ENCODE data around the gene SND1.

DNA sequence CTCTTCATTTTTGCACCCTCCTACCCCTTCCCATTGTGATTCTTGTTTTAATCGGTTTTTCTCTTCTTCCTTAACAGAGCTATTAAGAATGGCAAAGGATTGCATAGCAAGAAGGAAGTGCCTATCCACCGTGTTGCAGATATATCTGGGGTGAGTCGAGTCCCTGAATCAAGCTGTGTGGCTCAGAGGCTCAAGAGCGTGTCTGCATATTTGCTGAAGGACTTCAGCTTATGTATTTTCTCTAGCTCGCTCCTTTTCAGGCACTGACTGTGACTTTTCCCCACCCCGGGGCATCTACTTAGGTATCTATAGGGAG is 252.6 kb downstream of the SND1 start:
- TF ChIP-seq, protein P1, sequence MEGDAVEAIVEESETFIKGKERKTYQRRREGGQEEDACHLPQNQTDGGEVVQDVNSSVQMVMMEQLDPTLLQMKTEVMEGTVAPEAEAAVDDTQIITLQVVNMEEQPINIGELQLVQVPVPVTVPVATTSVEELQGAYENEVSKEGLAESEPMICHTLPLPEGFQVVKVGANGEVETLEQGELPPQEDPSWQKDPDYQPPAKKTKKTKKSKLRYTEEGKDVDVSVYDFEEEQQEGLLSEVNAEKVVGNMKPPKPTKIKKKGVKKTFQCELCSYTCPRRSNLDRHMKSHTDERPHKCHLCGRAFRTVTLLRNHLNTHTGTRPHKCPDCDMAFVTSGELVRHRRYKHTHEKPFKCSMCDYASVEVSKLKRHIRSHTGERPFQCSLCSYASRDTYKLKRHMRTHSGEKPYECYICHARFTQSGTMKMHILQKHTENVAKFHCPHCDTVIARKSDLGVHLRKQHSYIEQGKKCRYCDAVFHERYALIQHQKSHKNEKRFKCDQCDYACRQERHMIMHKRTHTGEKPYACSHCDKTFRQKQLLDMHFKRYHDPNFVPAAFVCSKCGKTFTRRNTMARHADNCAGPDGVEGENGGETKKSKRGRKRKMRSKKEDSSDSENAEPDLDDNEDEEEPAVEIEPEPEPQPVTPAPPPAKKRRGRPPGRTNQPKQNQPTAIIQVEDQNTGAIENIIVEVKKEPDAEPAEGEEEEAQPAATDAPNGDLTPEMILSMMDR (IDR thresholded peaks at IDR 0.05; ENCODE audit: insufficient read depth, low read length), result no peak
- TF ChIP-seq, protein P2, sequence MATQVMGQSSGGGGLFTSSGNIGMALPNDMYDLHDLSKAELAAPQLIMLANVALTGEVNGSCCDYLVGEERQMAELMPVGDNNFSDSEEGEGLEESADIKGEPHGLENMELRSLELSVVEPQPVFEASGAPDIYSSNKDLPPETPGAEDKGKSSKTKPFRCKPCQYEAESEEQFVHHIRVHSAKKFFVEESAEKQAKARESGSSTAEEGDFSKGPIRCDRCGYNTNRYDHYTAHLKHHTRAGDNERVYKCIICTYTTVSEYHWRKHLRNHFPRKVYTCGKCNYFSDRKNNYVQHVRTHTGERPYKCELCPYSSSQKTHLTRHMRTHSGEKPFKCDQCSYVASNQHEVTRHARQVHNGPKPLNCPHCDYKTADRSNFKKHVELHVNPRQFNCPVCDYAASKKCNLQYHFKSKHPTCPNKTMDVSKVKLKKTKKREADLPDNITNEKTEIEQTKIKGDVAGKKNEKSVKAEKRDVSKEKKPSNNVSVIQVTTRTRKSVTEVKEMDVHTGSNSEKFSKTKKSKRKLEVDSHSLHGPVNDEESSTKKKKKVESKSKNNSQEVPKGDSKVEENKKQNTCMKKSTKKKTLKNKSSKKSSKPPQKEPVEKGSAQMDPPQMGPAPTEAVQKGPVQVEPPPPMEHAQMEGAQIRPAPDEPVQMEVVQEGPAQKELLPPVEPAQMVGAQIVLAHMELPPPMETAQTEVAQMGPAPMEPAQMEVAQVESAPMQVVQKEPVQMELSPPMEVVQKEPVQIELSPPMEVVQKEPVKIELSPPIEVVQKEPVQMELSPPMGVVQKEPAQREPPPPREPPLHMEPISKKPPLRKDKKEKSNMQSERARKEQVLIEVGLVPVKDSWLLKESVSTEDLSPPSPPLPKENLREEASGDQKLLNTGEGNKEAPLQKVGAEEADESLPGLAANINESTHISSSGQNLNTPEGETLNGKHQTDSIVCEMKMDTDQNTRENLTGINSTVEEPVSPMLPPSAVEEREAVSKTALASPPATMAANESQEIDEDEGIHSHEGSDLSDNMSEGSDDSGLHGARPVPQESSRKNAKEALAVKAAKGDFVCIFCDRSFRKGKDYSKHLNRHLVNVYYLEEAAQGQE (IDR thresholded peaks at IDR 0.05; ENCODE audit: insufficient replicate concordance, low read depth), result no peak
- no peak for TF ChIP-seq POLR2AphosphoS5 (IDR thresholded peaks at IDR 0.05; ENCODE audit: low read depth)

All from HL-60 (cell line).